HepG2 (cell line): Measurements from ENCODE around the gene PRDX3. TPM values are rescaled to one million over a fixed set of nuclear protein-coding genes. Genes with fewer than 3 reads are reported as not detected.

ENCODE experiments used
- BHLHE40 ChIP-seq: IDR thresholded peaks from 2 replicates; pipeline ENCODE4 v1.6.1; 2011; ENCODE audit warnings: low read length, improper control_type of control experiment
- CBFB ChIP-seq: sonication (generic); formaldehyde crosslinking; IDR thresholded peaks from 2 replicates; pipeline ENCODE4 v1.4.0; 2020; ENCODE audit warnings: missing genetic modification reagents
- CREBL2 ChIP-seq: sonication (generic); formaldehyde crosslinking; IDR thresholded peaks from 2 replicates; pipeline ENCODE4 v1.8.1; 2023; ENCODE audit warnings: missing genetic modification reagents, mild to moderate bottlenecking, borderline replicate concordance
- ERF ChIP-seq: IDR thresholded peaks from 2 replicates; pipeline ENCODE4 v1.6.1; 2018; ENCODE audit warnings: missing biosample characterization, missing genetic modification reagents
- FOSL2 ChIP-seq: sonication (generic); formaldehyde crosslinking; IDR thresholded peaks from 2 replicates; pipeline ENCODE4 v1.4.0; 2020; ENCODE audit warnings: missing genetic modification reagents
- GLI4 ChIP-seq: sonication (generic); formaldehyde crosslinking; IDR thresholded peaks from 2 replicates; pipeline ENCODE4 v1.5.1; 2020; ENCODE audit warnings: missing genetic modification reagents, mild to moderate bottlenecking, moderate library complexity, borderline replicate concordance
- HDAC2 ChIP-seq: sonication (generic); formaldehyde crosslinking; IDR thresholded peaks from 2 replicates; pipeline ENCODE4 v1.4.0; 2020; ENCODE audit warnings: missing genetic modification reagents
- KDM5A ChIP-seq: fragments of 200-600 bp; sonication (generic); IDR thresholded peaks from 2 replicates; pipeline ENCODE4 v1.7.0; 2018; ENCODE audit warnings: antibody characterized with exemption, mild to moderate bottlenecking, low read length, borderline replicate concordance
- KLF6 ChIP-seq: IDR thresholded peaks from 2 replicates; pipeline ENCODE4 v1.8.0; 2016; ENCODE audit warnings: missing biosample characterization, missing genetic modification reagents
- MTF1 ChIP-seq: sonication (generic); formaldehyde crosslinking; IDR thresholded peaks from 2 replicates; pipeline ENCODE4 v1.5.0; 2020; ENCODE audit warnings: missing genetic modification reagents
- PHF8 ChIP-seq: sonication (generic); formaldehyde crosslinking; IDR thresholded peaks from 2 replicates; pipeline ENCODE4 v1.5.0; 2020; ENCODE audit warnings: missing genetic modification reagents
- PREB ChIP-seq: sonication (generic); formaldehyde crosslinking; IDR thresholded peaks from 2 replicates; pipeline ENCODE4 v1.4.0; 2020; ENCODE audit warnings: missing genetic modification reagents
- TBX2 ChIP-seq: sonication (generic); formaldehyde crosslinking; IDR thresholded peaks from 2 replicates; pipeline ENCODE4 v1.5.0; 2020; ENCODE audit warnings: missing genetic modification reagents, mild to moderate bottlenecking, borderline replicate concordance
- ZIK1 ChIP-seq: sonication (generic); formaldehyde crosslinking; IDR thresholded peaks from 2 replicates; pipeline ENCODE4 v1.5.0; 2020; ENCODE audit warnings: mild to moderate bottlenecking, low read depth, missing genetic modification reagents, borderline replicate concordance
- ZNF501 ChIP-seq: sonication (generic); formaldehyde crosslinking; IDR thresholded peaks from 2 replicates; pipeline ENCODE4 v1.5.1; 2020; ENCODE audit warnings: mild to moderate bottlenecking, moderate library complexity, missing genetic modification reagents
- ZNF619 ChIP-seq: sonication (generic); formaldehyde crosslinking; IDR thresholded peaks from 2 replicates; pipeline ENCODE4 v1.4.0; 2020; ENCODE audit warnings: mild to moderate bottlenecking, missing genetic modification reagents
- ZNF7 ChIP-seq: IDR thresholded peaks from 2 replicates; pipeline ENCODE4 v1.6.1; 2016; ENCODE audit warnings: missing biosample characterization, missing genetic modification reagents
- ZNF740 ChIP-seq: sonication (generic); formaldehyde crosslinking; IDR thresholded peaks from 2 replicates; pipeline ENCODE4 v1.4.0; 2020; ENCODE audit warnings: missing genetic modification reagents
- ZNF781 ChIP-seq: sonication (generic); formaldehyde crosslinking; IDR thresholded peaks from 2 replicates; pipeline ENCODE4 v1.5.1; 2020; ENCODE audit warnings: borderline replicate concordance, mild to moderate bottlenecking, missing genetic modification reagents; ENCODE audit errors: not compliant biosample characterization
- ZSCAN22 ChIP-seq: sonication (generic); formaldehyde crosslinking; IDR thresholded peaks from 2 replicates; pipeline ENCODE4 v1.4.0; 2020; ENCODE audit warnings: mild to moderate bottlenecking, missing genetic modification reagents
- polyA plus RNA-seq, 8 experiments: library from polyadenylated mRNA; depleted of rRNA in 3 of 8; stranded (reverse) in 7 of 8; unstranded in 1 of 8; fragments of >200 nt; fragmentation: Illumina TruSeq in 4 of 8; extraction: Trizol in 4 of 8; gene quantifications; 2 replicates each; pipeline versions ENCODE4 v1.2.1 to v1.2.3, GENCODE V29; 2011 to 2016; ENCODE audit warnings: low read depth in 4 of 8, missing spikeins in 1 of 8, mixed read lengths in 1 of 8; ENCODE audit not compliant: insufficient read depth in 1 of 8
- total RNA-seq, 5 experiments: library from RNA; depleted of rRNA; stranded (reverse); fragments of >200 nt; fragmentation: Illumina TruSeq; extraction: Trizol; gene quantifications; 2 replicates each; pipeline ENCODE4 v1.2.3, GENCODE V29; 2016; ENCODE audit warnings: low read depth in 1 of 5
- TF ChIP-seq, protein P1 (sequence below): sonication (generic); formaldehyde crosslinking; IDR thresholded peaks from 2 replicates; pipeline ENCODE4 v1.8.1; 2023; ENCODE audit warnings: mild to moderate bottlenecking, missing genetic modification reagents
- TF ChIP-seq, protein P2 (sequence below): sonication (generic); formaldehyde crosslinking; IDR thresholded peaks from 2 replicates; pipeline ENCODE4 v1.8.1; 2022; ENCODE audit warnings: low read depth, mild to moderate bottlenecking, missing genetic modification reagents

PRDX3 gene
- total and polyA plus RNA-seq, 2 of the 13 experiments (the other 11 are each of a cell fraction or from before 2014, with no cell fraction given), result 407 to 565 TPM

DNA sequence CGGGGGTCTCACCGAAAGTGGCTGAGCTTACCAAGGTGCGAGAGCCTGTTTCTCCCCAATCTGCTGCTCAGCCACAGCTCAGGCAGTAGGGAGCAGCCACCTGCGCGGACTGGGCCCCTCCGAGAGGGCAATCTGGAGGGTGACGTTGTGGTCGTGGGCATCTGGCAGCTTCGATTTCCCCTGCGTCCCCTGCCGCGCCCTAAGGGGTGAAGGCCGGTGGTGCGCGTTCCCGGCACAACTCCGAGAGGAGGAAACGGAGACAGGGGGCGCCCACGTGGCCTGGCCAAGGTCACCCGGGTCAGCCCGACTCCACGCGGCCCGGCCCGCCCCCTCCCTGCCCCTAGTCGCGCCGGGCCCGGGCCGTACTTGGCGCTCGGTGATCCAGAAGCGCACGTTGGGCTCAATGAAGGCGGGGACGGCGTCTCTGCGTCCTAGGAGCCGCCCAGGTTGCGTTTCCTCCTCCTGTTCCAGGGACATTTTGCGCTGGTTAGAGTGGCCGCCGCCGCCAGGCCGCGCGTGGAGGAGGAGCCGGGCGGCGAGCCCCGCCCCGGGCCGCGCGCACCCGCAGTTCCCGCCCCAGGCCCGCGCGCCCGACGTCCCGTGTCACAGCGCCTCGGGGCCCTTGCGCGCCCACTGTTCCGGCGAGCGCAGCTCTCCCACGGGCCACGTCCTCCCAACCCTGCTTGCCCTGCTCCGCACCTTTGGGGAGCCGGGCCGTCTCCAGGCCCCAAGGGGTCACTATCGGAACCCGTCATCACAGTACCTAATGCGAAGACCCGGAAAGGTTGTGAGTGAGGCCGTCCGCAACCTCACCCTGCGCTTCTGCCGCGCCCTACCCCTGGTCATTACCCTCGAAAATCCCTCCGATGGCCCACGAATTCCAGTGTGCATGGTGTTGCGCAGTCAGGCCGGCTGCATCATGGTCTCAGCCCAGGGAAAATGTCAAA, 13.2 kb downstream of the PRDX3 start, which contains the start of gene SFXN4 (continued):
- peak; percentile 85 for TF ChIP-seq ERF (CRISPR knock-in tag)
- peak; percentile 84 for TF ChIP-seq CBFB (CRISPR knock-in tag)
- TF ChIP-seq, protein P1, sequence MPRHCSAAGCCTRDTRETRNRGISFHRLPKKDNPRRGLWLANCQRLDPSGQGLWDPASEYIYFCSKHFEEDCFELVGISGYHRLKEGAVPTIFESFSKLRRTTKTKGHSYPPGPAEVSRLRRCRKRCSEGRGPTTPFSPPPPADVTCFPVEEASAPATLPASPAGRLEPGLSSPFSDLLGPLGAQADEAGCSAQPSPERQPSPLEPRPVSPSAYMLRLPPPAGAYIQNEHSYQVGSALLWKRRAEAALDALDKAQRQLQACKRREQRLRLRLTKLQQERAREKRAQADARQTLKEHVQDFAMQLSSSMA (CRISPR knock-in tag), result 0 out of 2 replicates have a peak, but pooled peaks have one; percentile 66
- no peak for TF ChIP-seq BHLHE40
- peak; percentile 38 for TF ChIP-seq ZIK1 (CRISPR knock-in tag)
- TF ChIP-seq HDAC2 (CRISPR knock-in tag), result peak; percentile 68
- no peak for TF ChIP-seq ZNF7 (CRISPR knock-in tag)
- TF ChIP-seq MTF1 (CRISPR knock-in tag), result no peak
- TF ChIP-seq ZNF781 (CRISPR knock-in tag), result no peak
- peak; percentile 39 for TF ChIP-seq CREBL2
- peak; percentile 49; the same call in 1 of the 2 replicates for TF ChIP-seq KDM5A
- no peak for TF ChIP-seq PREB (CRISPR knock-in tag)
- TF ChIP-seq PHF8 (CRISPR knock-in tag), result peak; percentile 94
- TF ChIP-seq TBX2 (CRISPR knock-in tag), result peak; percentile 82
- peak; percentile 9; the same call in 1 of the 2 replicates for TF ChIP-seq ZNF740 (CRISPR knock-in tag)
- TF ChIP-seq ZNF619 (CRISPR knock-in tag), result peak; percentile 46; the same call in 1 of the 2 replicates
- TF ChIP-seq KLF6 (CRISPR knock-in tag), result peak; percentile 88
- no peak; the same call in 1 of the 2 replicates for TF ChIP-seq FOSL2 (CRISPR knock-in tag)
- TF ChIP-seq ZNF501 (CRISPR knock-in tag), result peak; percentile 70; the same call in 1 of the 2 replicates
- TF ChIP-seq, protein P2, sequence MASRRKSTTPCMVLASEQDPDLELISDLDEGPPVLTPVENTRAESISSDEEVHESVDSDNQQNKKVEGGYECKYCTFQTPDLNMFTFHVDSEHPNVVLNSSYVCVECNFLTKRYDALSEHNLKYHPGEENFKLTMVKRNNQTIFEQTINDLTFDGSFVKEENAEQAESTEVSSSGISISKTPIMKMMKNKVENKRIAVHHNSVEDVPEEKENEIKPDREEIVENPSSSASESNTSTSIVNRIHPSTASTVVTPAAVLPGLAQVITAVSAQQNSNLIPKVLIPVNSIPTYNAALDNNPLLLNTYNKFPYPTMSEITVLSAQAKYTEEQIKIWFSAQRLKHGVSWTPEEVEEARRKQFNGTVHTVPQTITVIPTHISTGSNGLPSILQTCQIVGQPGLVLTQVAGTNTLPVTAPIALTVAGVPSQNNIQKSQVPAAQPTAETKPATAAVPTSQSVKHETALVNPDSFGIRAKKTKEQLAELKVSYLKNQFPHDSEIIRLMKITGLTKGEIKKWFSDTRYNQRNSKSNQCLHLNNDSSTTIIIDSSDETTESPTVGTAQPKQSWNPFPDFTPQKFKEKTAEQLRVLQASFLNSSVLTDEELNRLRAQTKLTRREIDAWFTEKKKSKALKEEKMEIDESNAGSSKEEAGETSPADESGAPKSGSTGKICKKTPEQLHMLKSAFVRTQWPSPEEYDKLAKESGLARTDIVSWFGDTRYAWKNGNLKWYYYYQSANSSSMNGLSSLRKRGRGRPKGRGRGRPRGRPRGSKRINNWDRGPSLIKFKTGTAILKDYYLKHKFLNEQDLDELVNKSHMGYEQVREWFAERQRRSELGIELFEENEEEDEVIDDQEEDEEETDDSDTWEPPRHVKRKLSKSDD (CRISPR knock-in tag), result peak; percentile 16; the same call in 1 of the 2 replicates
- TF ChIP-seq GLI4 (CRISPR knock-in tag), result no peak
- no peak for TF ChIP-seq ZSCAN22 (CRISPR knock-in tag)
